ENCODE measurements around the gene ERMN.

DNA sequence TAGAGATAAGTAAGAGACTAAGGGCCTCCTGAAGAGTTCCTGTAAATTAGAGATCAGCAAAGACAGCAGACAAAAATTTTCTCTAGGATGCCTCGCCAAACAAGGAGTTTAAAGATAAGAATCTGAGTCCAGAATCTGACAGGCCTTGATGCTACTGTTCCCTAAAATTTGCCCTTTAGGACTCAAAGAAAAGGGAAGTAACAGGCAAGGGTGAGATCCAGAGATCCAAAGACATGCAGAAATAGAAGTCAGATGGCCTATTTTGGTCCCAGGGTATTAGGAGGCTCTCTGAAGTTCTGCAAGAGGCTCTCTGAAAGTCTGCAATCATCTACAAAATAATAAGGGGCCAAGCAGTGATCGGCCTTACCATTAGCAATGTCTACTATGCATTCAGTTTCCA, 35.1 kb downstream of the ERMN start:
- TF ChIP-seq, protein P1, sequence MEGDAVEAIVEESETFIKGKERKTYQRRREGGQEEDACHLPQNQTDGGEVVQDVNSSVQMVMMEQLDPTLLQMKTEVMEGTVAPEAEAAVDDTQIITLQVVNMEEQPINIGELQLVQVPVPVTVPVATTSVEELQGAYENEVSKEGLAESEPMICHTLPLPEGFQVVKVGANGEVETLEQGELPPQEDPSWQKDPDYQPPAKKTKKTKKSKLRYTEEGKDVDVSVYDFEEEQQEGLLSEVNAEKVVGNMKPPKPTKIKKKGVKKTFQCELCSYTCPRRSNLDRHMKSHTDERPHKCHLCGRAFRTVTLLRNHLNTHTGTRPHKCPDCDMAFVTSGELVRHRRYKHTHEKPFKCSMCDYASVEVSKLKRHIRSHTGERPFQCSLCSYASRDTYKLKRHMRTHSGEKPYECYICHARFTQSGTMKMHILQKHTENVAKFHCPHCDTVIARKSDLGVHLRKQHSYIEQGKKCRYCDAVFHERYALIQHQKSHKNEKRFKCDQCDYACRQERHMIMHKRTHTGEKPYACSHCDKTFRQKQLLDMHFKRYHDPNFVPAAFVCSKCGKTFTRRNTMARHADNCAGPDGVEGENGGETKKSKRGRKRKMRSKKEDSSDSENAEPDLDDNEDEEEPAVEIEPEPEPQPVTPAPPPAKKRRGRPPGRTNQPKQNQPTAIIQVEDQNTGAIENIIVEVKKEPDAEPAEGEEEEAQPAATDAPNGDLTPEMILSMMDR (IDR thresholded peaks at IDR 0.05), result no peak
- no peak for TF ChIP-seq POLR2A (IDR thresholded peaks at IDR 0.05)
